Measurements from ENCODE around the gene DTNBP1. TPM values are rescaled to one million over a fixed set of nuclear protein-coding genes. Genes with fewer than 3 reads are reported as not detected.

DTNBP1 gene
- total RNA-seq, 2 experiments from 2014 or later = 14.6 to 16.3 TPM

- H3K27ac Mint-ChIP-seq = no peak overlapping the region
- intact Hi-C loops (cut with micrococcal nuclease) = no loop called here
- CTCF ChIA-PET = no interaction called here
- no peak for DNase-seq
- H3K36me3 Mint-ChIP-seq (ENCODE audit: low read depth) = peaks cover 8% of the 10 kb centered on the region
- no peak overlapping the region for H3K4me3 Mint-ChIP-seq
- H3K4me1 Mint-ChIP-seq (ENCODE audit: low read depth) = peaks cover 4% of the 10 kb centered on the region
- no peaks in the 10 kb centered on the region for H3K27me3 Mint-ChIP-seq (ENCODE audit: low read depth)
- H3K9me3 Mint-ChIP-seq = no peaks in the 10 kb centered on the region
Observed at GRCh38 chr6:15577106-15577505, 85.7 kb downstream of the DTNBP1 start.

- DNase-seq = no peak
Observed at GRCh38 chr6:15575357-15576033, 87.3 kb downstream of the DTNBP1 start.

GRCh38 chr6:15574486-15574885 is 88.3 kb downstream of the DTNBP1 start:
- CTCF ChIA-PET = no interaction called here
- intact Hi-C loops (cut with micrococcal nuclease) = no loop called here
- Mint-ChIP-seq H3K36me3 (ENCODE audit: low read depth) (peaks cover 5% of the 10 kb centered on the region), H3K9me3 (no peaks in the 10 kb centered on the region), H3K4me1 (ENCODE audit: low read depth) (peaks cover 4% of the 10 kb centered on the region), H3K27me3 (ENCODE audit: low read depth) (no peaks in the 10 kb centered on the region), H3K4me3 (no peak overlapping the region), H3K27ac (no peak overlapping the region)
- DNase-seq = no peak

More at GRCh38 chr6:15575357-15576033, 87.3 kb downstream of the DTNBP1 start:
- intact Hi-C loops (cut with micrococcal nuclease) = no loop called here
- Mint-ChIP-seq H3K4me3 (no peak overlapping the region), H3K36me3 (ENCODE audit: low read depth) (peaks cover 7% of the 10 kb centered on the region), H3K4me1 (ENCODE audit: low read depth) (peaks cover 4% of the 10 kb centered on the region), H3K27ac (no peak overlapping the region), H3K27me3 (ENCODE audit: low read depth) (no peaks in the 10 kb centered on the region), H3K9me3 (no peaks in the 10 kb centered on the region)
- CTCF ChIA-PET = no interaction called here

- CTCF ChIA-PET = interaction anchor here (0.7 kb wide), 1 partner anchor 241 kb away, joined by 3 read pairs; no protein-coding TSS in a partner anchor
- intact Hi-C loops (cut with micrococcal nuclease) = no loop called here
- Mint-ChIP-seq H3K36me3 (ENCODE audit: low read depth) (peaks cover 5% of the 10 kb centered on the region), H3K27me3 (ENCODE audit: low read depth) (no peaks in the 10 kb centered on the region), H3K27ac (no peak overlapping the region), H3K9me3 (no peaks in the 10 kb centered on the region), H3K4me1 (ENCODE audit: low read depth) (peaks cover 4% of the 10 kb centered on the region), H3K4me3 (no peak overlapping the region)
- DNase-seq = no peak
Observed at GRCh38 chr6:15574023-15574422, 88.8 kb downstream of the DTNBP1 start.

- peaks cover 4% of the 10 kb centered on the region for H3K4me1 Mint-ChIP-seq (ENCODE audit: low read depth)
- intact Hi-C loops (cut with micrococcal nuclease) = no loop called here
- no peak overlapping the region for H3K27ac Mint-ChIP-seq
- no peak overlapping the region for H3K4me3 Mint-ChIP-seq
- no peak for DNase-seq
- peaks cover 5% of the 10 kb centered on the region for H3K36me3 Mint-ChIP-seq (ENCODE audit: low read depth)
- CTCF ChIA-PET = interaction anchor here (0.7 kb wide), 1 partner anchor 241 kb away, joined by 3 read pairs; no protein-coding TSS in a partner anchor
- no peaks in the 10 kb centered on the region for H3K27me3 Mint-ChIP-seq (ENCODE audit: low read depth)
- no peaks in the 10 kb centered on the region for H3K9me3 Mint-ChIP-seq
Observed at GRCh38 chr6:15573384-15573783, 89.4 kb downstream of the DTNBP1 start.

GRCh38 chr6:15572296-15573016 is 90.4 kb downstream of the DTNBP1 start:
- CTCF ChIA-PET = no interaction called here
- H3K9me3 Mint-ChIP-seq = no peaks in the 10 kb centered on the region
- intact Hi-C loops (cut with micrococcal nuclease) = no loop called here
- peaks cover 6% of the 10 kb centered on the region for H3K36me3 Mint-ChIP-seq (ENCODE audit: low read depth)
- H3K27me3 Mint-ChIP-seq (ENCODE audit: low read depth) = no peaks in the 10 kb centered on the region
- no peak for DNase-seq
- H3K4me1 Mint-ChIP-seq (ENCODE audit: low read depth) = peaks cover 4% of the 10 kb centered on the region
- H3K4me3 Mint-ChIP-seq = no peak overlapping the region
- H3K27ac Mint-ChIP-seq = no peak overlapping the region

- CTCF ChIA-PET = no interaction called here
- intact Hi-C loops (cut with micrococcal nuclease) = no loop called here
- Mint-ChIP-seq H3K4me3 (no peak overlapping the region), H3K4me1 (ENCODE audit: low read depth) (no peaks in the 10 kb centered on the region), H3K27ac (no peak overlapping the region), H3K36me3 (ENCODE audit: low read depth) (peaks cover 7% of the 10 kb centered on the region), H3K9me3 (no peaks in the 10 kb centered on the region), H3K27me3 (ENCODE audit: low read depth) (no peaks in the 10 kb centered on the region)
- no peak for DNase-seq
Observed at GRCh38 chr6:15570171-15570570, 92.7 kb downstream of the DTNBP1 start.

GRCh38 chr6:15569035-15569995 is 93.5 kb downstream of the DTNBP1 start:
- no peak overlapping the region for H3K27ac Mint-ChIP-seq
- peaks cover 7% of the 10 kb centered on the region for H3K36me3 Mint-ChIP-seq (ENCODE audit: low read depth)
- no peak for DNase-seq
- no peaks in the 10 kb centered on the region for H3K27me3 Mint-ChIP-seq (ENCODE audit: low read depth)
- CTCF ChIA-PET = no interaction called here
- intact Hi-C loops (cut with micrococcal nuclease) = no loop called here
- H3K9me3 Mint-ChIP-seq = no peaks in the 10 kb centered on the region
- H3K4me1 Mint-ChIP-seq (ENCODE audit: low read depth) = no peaks in the 10 kb centered on the region
- H3K4me3 Mint-ChIP-seq = no peak overlapping the region

GRCh38 chr6:15562977-15563376 is 99.9 kb downstream of the DTNBP1 start:
- no peak for DNase-seq
- CTCF ChIA-PET = no interaction called here
- Mint-ChIP-seq H3K36me3 (ENCODE audit: low read depth) (peaks cover 6% of the 10 kb centered on the region), H3K4me3 (no peak overlapping the region), H3K9me3 (no peaks in the 10 kb centered on the region), H3K4me1 (ENCODE audit: low read depth) (peaks cover 5% of the 10 kb centered on the region), H3K27ac (no peak overlapping the region), H3K27me3 (ENCODE audit: low read depth) (no peaks in the 10 kb centered on the region)
- intact Hi-C loops (cut with micrococcal nuclease) = no loop called here

GRCh38 chr6:15561447-15562199 is 101.2 kb downstream of the DTNBP1 start:
- H3K4me3 Mint-ChIP-seq = no peak overlapping the region
- intact Hi-C loops (cut with micrococcal nuclease) = no loop called here
- DNase-seq = no peak
- no peaks in the 10 kb centered on the region for H3K27me3 Mint-ChIP-seq (ENCODE audit: low read depth)
- H3K36me3 Mint-ChIP-seq (ENCODE audit: low read depth) = peaks cover 5% of the 10 kb centered on the region
- H3K27ac Mint-ChIP-seq = no peak overlapping the region
- H3K4me1 Mint-ChIP-seq (ENCODE audit: low read depth) = peaks cover 7% of the 10 kb centered on the region
- H3K9me3 Mint-ChIP-seq = no peaks in the 10 kb centered on the region
- CTCF ChIA-PET = no interaction called here

- no peak overlapping the region for H3K27ac Mint-ChIP-seq
- DNase-seq = no peak
- H3K4me3 Mint-ChIP-seq = no peak overlapping the region
- peaks cover 7% of the 10 kb centered on the region for H3K4me1 Mint-ChIP-seq (ENCODE audit: low read depth)
- intact Hi-C loops (cut with micrococcal nuclease) = no loop called here
- peaks cover 6% of the 10 kb centered on the region for H3K36me3 Mint-ChIP-seq (ENCODE audit: low read depth)
- no peaks in the 10 kb centered on the region for H3K27me3 Mint-ChIP-seq (ENCODE audit: low read depth)
- CTCF ChIA-PET = no interaction called here
- H3K9me3 Mint-ChIP-seq = no peaks in the 10 kb centered on the region
Observed at GRCh38 chr6:15560713-15561112, 102.1 kb downstream of the DTNBP1 start.

GRCh38 chr6:15557174-15557573 is 105.7 kb downstream of the DTNBP1 start:
- H3K27ac Mint-ChIP-seq = no peak overlapping the region
- peaks cover 7% of the 10 kb centered on the region for H3K36me3 Mint-ChIP-seq (ENCODE audit: low read depth)
- CTCF ChIA-PET = no interaction called here
- no peak for DNase-seq
- H3K27me3 Mint-ChIP-seq (ENCODE audit: low read depth) = no peaks in the 10 kb centered on the region
- H3K9me3 Mint-ChIP-seq = no peaks in the 10 kb centered on the region
- peaks cover 4% of the 10 kb centered on the region for H3K4me1 Mint-ChIP-seq (ENCODE audit: low read depth)
- no peak overlapping the region for H3K4me3 Mint-ChIP-seq
- intact Hi-C loops (cut with micrococcal nuclease) = no loop called here
